Measurements from ENCODE around the gene UGT1A8.
"Not testable (repeated sequence)": the region's sequence is repeated elsewhere in the genome, so short reads cannot be mapped to it uniquely, and the experiment has no call there.

UGT1A8 gene

GRCh38 chr2:233617476-233617875 lies at the start of gene UGT1A8:
UGT1A8 (plus strand) TSS chr2:233617633; CDS start chr2:233617708, 75 bp downstream.
- POLR2A ChIA-PET; DNase-seq (ENCODE audit: extremely low spot score); CTCF ChIA-PET: not testable (repeated sequence)

- POLR2A ChIA-PET, result no interaction called here
These were observed 46.4 kb upstream of the UGT1A8 start for GRCh38 chr2:233571001-233571400.

GRCh38 chr2:233571462-233571861 lies 46.0 kb upstream of the UGT1A8 start:
- no peak for TF ChIP-seq CTCF (IDR thresholded peaks at IDR 0.05; ENCODE audit: control extremely low read depth, extremely low read depth, low read depth, missing control alignments)
- no peak for DNase-seq (ENCODE audit: extremely low spot score)
- POLR2A ChIA-PET, result no interaction called here
- CTCF ChIA-PET, result no interaction called here

More at GRCh38 chr2:233571001-233571400, 46.4 kb upstream of the UGT1A8 start:
- CTCF ChIA-PET, result no interaction called here
- DNase-seq (ENCODE audit: extremely low spot score), result no peak
- no peak for TF ChIP-seq CTCF (IDR thresholded peaks at IDR 0.05; ENCODE audit: control extremely low read depth, extremely low read depth, low read depth, missing control alignments)

- ChIA-PET POLR2A (no interaction called here), CTCF (no interaction called here)
- no peak for TF ChIP-seq CTCF (IDR thresholded peaks at IDR 0.05; ENCODE audit: control extremely low read depth, extremely low read depth, low read depth, missing control alignments)
These were observed 45.0 kb upstream of the UGT1A8 start for GRCh38 chr2:233572468-233572867.

GRCh38 chr2:233577341-233577740 lies 40.1 kb upstream of the UGT1A8 start:
- CTCF ChIA-PET; DNase-seq (ENCODE audit: extremely low spot score); POLR2A ChIA-PET: not testable (repeated sequence)

More at GRCh38 chr2:233572468-233572867, 45.0 kb upstream of the UGT1A8 start:
- DNase-seq (ENCODE audit: extremely low spot score), result no peak

- CTCF ChIA-PET; DNase-seq (ENCODE audit: extremely low spot score); POLR2A ChIA-PET: not testable (repeated sequence)
These were observed 34.0 kb upstream of the UGT1A8 start for GRCh38 chr2:233583217-233583965.

- no peak for DNase-seq (ENCODE audit: extremely low spot score)
- ChIA-PET POLR2A (no interaction called here), CTCF (no interaction called here)
- no peak for TF ChIP-seq CTCF (IDR thresholded peaks at IDR 0.05; ENCODE audit: control extremely low read depth, extremely low read depth, low read depth, missing control alignments)
These were observed 33.2 kb upstream of the UGT1A8 start for GRCh38 chr2:233584210-233584609.

GRCh38 chr2:233588400-233588799 lies 29.0 kb upstream of the UGT1A8 start:
- ChIA-PET CTCF (no interaction called here), POLR2A (no interaction called here)
- DNase-seq (ENCODE audit: extremely low spot score), result no peak
- TF ChIP-seq CTCF (IDR thresholded peaks at IDR 0.05; ENCODE audit: control extremely low read depth, extremely low read depth, low read depth, missing control alignments), result no peak

- DNase-seq (ENCODE audit: extremely low spot score); POLR2A ChIA-PET: not testable (repeated sequence)
- CTCF ChIA-PET, result interaction anchor here (1.6 kb wide), 1 partner anchor 148 kb away, joined by 3 read pairs; no protein-coding TSS in a partner anchor
These were observed 24.7 kb upstream of the UGT1A8 start for GRCh38 chr2:233592706-233593105.

Data from GM10248 (cell line).